Measurements from ENCODE around the gene MAP4K4.

The MAP4K4 gene

DNA sequence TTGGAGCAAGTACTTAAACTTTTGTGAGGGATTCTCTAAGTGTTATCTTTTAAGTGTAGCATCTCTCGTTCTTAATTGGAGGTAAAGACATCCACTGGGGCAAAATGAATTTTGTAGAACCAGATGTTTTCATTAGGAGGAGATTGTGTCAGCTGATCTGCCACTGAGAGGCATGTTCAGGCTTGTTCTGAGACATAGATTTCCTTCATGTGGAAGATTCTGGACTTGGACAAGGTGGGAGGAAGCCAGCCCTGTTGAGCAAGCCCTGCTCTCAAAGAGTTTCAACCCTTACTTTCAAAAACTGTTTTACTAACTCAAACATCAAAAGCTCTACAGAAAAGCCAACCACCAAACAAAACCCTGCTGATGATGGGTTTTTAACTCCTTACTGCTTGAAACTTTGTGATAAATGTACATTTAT is 6.5 kb downstream of the MAP4K4 start:
- DNase-seq (ENCODE audit: low spot score) = no peak

DNA sequence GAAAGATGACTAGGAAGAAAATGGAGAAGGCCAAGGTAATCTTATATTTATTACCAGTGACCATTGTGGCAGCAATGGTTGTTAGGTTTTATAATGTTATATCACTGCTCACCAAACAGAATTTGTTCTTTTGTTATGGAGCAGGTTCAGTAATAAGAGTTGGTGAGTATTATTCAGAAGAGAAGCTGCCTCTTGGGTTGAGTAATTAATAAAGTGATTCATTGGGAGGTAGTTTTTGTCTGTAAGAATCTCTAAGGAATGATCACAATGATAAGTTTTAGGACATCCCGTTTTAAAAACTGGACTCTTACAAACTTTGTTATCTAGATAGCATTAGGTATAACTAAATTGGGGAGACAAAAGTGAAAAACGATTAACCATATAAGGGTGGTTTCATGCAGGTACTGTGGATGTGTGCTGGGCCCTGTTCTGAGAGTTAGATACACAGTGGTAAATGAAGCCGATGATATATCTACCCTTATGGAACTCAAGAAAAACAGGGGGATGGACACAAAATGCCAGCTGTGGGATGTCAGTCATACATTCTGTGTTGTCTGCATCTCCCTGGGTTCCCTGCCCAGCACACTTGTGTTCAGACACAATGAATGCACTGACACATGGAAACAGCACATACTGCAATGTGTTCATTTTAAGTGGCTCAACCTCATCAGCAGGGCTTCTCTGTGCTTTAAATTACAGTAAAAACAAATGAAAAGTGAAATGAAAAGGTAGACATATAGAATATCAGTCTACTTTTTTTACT is 7.5 kb downstream of the MAP4K4 start:
- no peak for DNase-seq (ENCODE audit: low spot score)
- TF ChIP-seq, protein P1, sequence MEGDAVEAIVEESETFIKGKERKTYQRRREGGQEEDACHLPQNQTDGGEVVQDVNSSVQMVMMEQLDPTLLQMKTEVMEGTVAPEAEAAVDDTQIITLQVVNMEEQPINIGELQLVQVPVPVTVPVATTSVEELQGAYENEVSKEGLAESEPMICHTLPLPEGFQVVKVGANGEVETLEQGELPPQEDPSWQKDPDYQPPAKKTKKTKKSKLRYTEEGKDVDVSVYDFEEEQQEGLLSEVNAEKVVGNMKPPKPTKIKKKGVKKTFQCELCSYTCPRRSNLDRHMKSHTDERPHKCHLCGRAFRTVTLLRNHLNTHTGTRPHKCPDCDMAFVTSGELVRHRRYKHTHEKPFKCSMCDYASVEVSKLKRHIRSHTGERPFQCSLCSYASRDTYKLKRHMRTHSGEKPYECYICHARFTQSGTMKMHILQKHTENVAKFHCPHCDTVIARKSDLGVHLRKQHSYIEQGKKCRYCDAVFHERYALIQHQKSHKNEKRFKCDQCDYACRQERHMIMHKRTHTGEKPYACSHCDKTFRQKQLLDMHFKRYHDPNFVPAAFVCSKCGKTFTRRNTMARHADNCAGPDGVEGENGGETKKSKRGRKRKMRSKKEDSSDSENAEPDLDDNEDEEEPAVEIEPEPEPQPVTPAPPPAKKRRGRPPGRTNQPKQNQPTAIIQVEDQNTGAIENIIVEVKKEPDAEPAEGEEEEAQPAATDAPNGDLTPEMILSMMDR (IDR thresholded peaks at IDR 0.05; ENCODE audit: extremely low read depth, missing control alignments) = no peak

More for the DNA sequence above, 6.5 kb downstream of the MAP4K4 start:
- TF ChIP-seq, protein P1 (IDR thresholded peaks at IDR 0.05; ENCODE audit: extremely low read depth, missing control alignments) = no peak

DNA sequence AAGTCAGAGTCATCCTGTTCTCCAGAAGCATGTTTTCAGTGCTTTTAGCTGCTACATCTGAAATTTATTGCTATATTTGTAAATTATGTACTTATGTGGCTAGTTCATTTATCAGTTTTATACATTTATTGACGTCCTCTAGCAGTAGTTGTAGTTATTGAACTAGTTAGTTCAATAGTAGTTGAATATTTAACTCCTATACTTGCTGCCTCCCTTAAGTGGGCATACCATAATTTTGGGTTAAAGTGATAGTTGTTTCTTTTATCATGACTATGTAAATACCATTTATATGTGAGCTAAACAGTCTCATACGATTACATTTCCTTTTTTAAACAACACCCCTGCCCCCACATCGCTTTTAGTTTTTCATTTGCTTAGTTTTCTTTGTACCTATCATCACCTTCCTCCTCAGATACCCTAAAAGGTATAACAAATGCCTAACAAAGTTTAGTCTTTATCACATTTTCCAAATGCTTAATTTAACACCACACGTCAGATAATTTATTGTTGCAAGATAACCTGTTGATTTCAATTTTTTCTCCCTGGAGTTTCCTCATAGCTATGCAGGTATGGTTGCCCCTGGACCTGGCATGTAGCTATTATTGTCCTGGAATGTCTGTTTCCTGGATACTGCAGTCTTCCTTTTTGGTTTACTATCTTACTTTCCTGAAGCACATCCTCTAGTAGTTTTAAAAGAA is 8.8 kb downstream of the MAP4K4 start:
- no peak for DNase-seq (ENCODE audit: low spot score)
- TF ChIP-seq, protein P1 (IDR thresholded peaks at IDR 0.05; ENCODE audit: extremely low read depth, missing control alignments) = no peak

DNA sequence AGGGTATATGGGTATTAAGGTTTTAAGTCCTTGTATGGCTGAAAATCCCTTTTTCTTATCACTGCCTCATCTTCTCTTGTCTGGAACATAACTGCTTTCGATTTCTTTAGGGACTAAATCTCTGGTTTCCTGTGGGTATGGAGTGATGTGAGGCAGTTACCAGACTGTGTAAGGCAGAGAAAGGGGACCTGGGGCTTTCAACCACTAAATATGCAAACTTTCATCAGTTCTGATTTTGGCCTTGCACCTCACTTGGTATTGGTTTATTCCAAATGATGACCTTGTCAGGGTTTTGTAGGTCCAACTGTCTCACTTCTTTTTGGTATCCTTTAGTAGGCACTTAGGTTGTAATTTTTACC is 9.3 kb downstream of the MAP4K4 start:
- DNase-seq (ENCODE audit: low spot score) = no peak
- TF ChIP-seq, protein P1 (IDR thresholded peaks at IDR 0.05; ENCODE audit: extremely low read depth, missing control alignments) = no peak

DNA sequence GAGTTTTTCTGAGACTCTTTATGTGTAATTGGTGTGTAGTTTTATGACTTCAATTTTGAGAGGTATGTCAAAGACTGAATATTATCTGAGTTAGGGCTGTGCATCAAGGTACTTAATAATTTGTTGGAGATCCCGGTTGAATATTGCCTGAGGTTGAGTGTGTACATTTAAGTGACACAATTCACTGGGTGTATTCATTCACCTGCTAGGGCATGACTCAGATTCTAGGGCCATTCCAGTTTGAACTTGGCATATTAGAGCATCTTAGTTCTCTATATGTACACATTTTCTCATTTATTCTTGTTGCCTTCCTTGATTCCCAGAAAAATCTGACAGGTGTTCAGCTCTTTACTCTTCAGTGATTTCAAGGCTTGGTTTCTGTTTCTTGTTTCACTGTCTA is 12.5 kb downstream of the MAP4K4 start:
- no peak for DNase-seq (ENCODE audit: low spot score)
- TF ChIP-seq, protein P1 (IDR thresholded peaks at IDR 0.05; ENCODE audit: extremely low read depth, missing control alignments) = no peak

DNA sequence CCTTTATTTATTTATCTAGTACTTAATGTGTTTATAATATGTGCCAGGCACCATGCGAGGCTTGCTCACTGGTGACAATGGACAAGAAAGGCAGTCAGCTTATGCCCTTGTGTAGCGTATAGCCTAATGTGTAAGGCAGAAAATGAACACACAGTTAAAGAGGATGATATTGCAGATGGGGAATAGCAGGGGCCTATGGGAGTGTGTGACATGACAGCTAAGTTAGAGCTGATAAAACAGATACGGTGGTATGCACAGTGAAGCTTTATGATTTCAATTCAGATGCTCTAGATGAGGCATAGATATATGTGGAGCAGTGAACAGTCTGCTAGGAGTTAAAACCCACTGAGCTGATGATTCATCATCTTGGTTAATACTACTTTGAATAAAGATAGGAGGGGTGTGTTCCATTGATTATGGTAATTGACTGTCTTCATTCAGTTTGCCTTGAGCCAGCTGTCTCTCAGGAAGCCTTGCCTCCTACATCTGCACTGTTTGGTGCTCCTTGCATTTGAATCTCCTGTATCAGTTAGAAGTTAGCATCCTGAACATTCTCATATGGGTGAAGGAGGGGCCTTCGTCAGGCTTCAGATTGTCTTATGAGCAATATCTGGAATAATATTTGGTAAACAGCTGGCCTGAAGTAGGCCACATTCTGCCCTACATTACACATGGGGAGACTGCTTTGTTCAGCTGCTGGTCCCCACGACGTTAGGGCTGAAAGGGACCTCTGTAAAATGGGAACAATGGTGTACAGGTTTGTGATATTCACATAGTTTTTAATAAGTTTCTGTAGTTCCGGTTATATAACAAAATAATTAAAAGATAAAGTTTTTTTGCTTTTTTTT is 13.2 kb downstream of the MAP4K4 start:
- TF ChIP-seq, protein P1 (IDR thresholded peaks at IDR 0.05; ENCODE audit: extremely low read depth, missing control alignments) = no peak
- DNase-seq (ENCODE audit: low spot score) = no peak
